GM19467 (cell line): Measurements from ENCODE around the gene BIRC5.

Experiments used
- ATAC-seq: cut with Tn5 transposase; IDR thresholded peaks from one replicate; pipeline ENCODE4 v1.9.1; 2021; ENCODE audit warnings: mild to moderate bottlenecking, moderate library complexity; ENCODE audit not compliant: unreplicated experiment

BIRC5 gene

GRCh38 chr17:78183916-78184315 is 30.1 kb upstream of the BIRC5 start:
- ATAC-seq = no peak

GRCh38 chr17:78184351-78184750 is 29.7 kb upstream of the BIRC5 start:
- no peak for ATAC-seq

DNA sequence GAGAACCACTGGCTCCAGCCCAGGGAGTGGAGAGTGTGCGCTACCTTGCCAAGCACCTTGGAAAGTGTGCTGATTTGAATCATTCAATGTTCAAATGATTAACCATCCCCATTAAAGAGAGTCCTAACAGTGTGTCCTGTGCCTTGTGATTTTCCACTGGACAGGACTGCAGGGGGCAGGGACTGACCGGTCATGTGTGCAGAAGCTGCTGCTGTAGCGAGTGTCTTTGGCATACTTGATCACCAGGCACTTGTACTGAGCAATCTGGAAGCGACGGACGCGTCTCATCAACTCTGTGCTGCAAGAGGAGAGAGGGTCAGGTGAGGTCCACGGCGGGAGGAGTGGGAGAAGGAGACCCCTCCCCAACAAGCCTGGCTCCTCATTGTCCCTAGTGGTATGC is 29.2 kb upstream of the BIRC5 start:
- no peak for ATAC-seq

DNA sequence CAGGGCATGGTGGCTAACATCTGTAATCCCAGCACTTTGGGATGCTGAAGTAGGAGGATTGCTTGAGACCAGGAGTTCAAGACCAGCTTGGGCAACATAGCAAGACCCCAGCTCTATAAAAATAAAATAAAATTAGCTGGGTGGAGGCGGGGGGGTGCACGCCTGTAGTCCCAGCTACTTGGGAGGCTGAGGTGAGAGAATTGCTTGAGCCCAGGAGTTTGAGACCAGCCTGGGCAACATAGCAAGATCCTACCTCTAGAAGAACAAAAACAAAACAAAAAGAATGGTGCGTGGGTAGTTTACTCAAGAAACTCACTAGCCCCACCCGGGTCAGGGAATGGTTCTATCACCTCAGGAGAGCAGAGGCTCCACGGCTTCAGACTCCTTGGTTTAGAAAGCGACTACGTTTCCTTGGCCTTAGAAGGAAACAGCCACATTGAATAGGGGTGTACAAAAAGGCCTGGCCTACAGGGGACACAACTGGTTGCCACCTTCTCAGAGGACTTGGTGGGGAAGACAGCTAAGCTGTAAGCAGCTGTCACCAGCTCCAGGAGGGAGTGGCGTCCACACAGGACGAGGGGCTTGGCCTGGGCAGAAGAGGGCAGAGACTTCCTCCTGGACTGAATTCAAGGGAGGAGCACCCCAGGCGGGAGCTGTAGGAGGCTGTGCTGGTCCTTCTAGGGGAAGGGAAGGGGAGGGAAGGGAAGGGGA is 27.9 kb upstream of the BIRC5 start:
- ATAC-seq = no peak

DNA sequence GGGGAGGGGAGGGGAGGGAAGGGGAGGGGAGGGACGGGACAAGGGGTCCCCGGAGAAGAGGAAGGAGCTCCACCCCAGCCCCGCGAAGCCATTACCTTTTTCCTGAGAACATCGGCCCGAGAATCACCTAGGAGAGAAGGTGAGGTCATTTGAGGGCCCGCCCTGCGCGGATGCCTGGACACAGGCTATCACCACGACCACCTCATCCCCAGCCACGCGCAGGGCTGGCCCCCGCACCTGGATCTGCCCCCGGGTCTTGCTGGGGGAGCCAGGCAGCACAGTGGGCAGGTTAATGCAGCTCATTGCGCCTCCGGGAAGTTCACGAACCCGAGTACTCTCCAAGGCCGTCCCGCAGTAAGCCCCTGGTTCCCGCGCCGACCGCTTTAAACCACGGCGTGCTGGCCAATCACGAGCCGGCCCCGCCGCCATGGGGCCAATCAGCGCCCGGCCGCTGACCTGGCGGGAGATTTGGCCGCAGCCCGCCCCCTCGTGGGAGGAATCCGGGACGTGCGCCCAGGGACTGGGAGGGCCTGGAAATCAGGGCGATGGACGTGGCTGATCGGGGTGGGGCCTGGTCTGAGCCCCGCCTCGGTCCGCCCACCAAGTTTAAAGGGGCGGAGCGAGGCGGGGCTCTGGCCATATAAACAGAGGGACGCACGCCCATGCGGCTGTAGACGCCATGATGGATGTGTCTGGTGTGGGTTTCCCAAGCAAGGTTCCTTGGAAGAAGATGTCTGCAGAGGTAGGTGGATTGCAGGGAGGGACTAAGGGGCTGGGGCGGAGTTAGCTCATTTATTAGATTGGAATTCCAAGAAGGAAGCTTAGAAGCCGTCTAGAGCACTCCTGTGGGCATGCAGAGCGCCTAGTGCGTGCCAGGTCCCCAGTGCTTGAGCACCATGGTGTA is 27.1 kb upstream of the BIRC5 start, which contains the start of the genes AFMID and TK1:
Gene AFMID, plus strand, starts transcription at position 671 of the 904 bp plus-strand sequence. Its CDS starts 9 bp downstream, at position 680.
Gene TK1, minus strand, starts transcription at position 361 of the 904 bp plus-strand sequence. Its CDS starts 58 bp downstream, at position 303.
- peak; percentile 89 for ATAC-seq

DNA sequence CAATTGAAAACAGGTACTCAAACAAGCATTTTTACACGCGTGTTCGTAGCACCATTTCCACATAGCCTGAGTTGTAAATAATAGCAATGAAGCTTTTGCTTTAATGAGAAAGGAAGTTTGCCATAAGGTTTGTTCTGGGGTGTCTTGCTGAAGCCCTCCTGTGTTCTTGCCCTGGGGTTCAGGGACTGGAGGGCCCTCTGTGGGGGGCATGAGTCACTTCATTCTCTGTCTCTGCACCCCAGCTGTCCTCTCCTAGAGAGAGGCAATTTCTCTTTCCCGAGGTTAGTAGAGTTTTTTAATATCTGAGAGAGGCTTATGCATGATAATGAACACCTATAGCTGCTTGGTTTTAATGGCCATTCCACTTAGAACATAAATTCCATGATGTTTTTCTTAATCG is 17.3 kb upstream of the BIRC5 start:
- no peak for ATAC-seq

- ATAC-seq = no peak
These were observed 16.8 kb upstream of the BIRC5 start for GRCh38 chr17:78197147-78197832.

DNA sequence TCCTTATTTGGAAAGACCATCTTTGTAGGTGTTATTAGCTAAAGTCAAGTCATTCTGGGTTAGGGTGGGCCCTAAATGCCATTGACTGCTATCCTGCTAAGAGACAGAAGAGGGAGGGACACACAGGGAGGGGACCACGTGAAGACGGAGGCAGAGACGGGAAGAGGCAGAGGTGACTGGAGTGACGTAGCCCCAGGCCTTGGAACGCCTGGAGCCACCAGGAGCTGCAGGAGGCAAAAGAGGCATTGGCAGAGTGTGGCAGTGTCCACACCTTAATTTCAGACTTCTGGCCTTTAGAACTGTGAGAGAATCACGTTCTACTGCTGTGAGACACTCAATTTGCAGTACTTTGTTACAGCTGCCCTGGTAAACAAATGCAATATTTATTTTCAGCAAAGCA is 13.6 kb upstream of the BIRC5 start:
- no peak for ATAC-seq

GRCh38 chr17:78202666-78203065 is 11.4 kb upstream of the BIRC5 start:
- no peak for ATAC-seq

- ATAC-seq = no peak
These were observed 9.5 kb upstream of the BIRC5 start for GRCh38 chr17:78204387-78205123.

DNA sequence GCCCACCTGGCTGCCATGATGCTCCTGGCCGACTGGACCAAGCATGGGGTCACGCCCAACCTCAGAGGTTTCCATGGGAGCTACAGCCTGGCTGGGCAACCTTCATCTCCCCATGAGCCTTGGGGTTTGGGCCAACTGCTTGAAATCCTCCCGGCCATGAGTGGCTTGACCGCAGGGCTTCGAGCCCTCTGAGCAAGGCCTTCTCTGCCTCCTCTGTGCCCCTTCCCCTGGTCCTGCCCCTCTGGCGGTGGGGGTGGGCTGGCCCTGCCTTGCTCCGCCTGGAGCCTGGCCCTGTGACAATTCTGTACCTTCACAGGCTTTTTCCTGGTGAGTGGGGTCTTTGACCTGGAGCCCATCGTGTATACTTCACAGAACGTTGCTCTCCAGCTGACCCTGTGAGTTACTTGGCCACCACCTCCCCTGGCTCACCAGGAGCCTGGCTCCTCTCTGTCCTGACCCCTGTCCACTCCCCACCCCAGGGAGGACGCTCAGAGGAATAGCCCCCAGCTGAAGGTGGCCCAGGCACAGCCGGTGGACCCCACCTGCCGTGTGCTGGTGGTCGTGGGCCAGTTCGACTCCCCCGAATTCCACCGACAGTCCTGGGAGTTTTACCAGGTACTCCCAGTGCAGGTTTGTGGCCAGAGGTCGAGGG is 8.8 kb upstream of the BIRC5 start:
- no peak for ATAC-seq

DNA sequence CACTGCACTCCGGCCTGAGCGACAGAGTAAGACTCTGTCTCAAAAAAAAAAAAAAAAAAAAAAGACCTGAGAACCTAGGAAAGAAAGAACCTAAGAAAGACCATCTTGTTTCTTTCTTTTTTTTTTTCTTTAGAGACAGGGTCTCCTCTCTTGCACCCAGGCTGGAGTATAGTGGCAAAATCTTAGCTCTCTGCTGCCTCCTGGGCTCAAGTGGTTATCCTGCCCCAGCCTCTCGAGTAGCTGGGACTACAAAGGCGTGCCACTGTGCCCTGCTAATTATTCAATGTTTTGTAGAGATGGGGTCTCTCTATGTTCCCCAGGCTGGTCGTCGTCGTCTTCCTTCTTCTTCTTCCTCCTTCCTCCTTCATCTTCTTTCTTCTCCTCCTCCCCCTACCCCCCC is 7.8 kb upstream of the BIRC5 start:
- no peak for ATAC-seq

DNA sequence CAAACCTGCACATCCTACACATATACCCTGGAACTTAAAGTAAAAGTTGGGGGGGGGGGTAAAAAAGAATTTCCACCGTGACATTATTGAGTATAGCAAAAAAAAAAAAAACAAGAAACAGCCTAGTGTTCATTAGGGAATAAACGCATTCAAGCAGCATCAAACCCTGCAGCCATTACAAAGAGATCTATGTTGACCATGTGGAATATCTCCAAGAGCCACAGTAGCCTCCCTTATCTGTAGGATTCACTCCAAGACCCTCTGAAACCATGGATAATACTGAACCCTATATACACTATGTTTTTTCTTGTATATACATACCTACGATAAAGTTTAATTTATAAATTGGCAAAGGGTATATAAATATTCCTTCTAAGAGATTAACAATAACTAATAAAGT is 5.6 kb upstream of the BIRC5 start:
- no peak for ATAC-seq

- no peak for ATAC-seq
These were observed 3.9 kb upstream of the BIRC5 start for GRCh38 chr17:78210111-78210510.

DNA sequence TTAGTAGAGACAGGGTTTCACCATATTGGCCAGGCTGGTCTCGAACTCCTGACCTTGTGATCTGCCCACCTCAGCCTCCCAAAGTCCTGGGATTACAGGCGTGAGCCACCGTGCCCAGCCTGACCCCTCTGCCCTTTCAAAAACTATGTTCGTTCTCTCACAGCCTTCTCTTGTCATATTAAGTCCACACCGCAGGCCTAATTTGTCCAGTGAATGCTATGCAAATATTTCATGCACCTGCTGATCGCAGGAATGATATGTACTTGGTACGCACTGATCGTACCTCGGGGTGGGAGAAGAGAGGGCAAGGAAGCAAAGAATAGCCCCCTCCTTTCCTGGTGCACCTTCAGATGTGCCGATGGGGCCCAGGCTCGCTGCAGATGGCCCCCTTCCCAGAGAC is 3.0 kb upstream of the BIRC5 start:
- ATAC-seq = no peak

DNA sequence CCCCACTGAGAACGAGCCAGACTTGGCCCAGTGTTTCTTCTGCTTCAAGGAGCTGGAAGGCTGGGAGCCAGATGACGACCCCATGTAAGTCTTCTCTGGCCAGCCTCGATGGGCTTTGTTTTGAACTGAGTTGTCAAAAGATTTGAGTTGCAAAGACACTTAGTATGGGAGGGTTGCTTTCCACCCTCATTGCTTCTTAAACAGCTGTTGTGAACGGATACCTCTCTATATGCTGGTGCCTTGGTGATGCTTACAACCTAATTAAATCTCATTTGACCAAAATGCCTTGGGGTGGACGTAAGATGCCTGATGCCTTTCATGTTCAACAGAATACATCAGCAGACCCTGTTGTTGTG is 631 bp downstream of the BIRC5 start:
- no peak for ATAC-seq

- no peak for ATAC-seq
These were observed 5.5 kb downstream of the BIRC5 start for GRCh38 chr17:78219396-78220150.

GRCh38 chr17:78223061-78223460 is 9.0 kb downstream of the BIRC5 start:
- no peak for ATAC-seq

- no peak for ATAC-seq
These were observed 9.7 kb downstream of the BIRC5 start for GRCh38 chr17:78223765-78224164.
